Transverse colon (tissue), 4 donors: ENCODE measurements around the gene P2RX2. TPM values are rescaled to one million over a fixed set of nuclear protein-coding genes. Genes with fewer than 3 reads are reported as not detected.

Experiments
- DNase-seq: peaks from one replicate; pipeline ENCODE4 v3.0.0-alpha.2; 2019
- H3K27ac ChIP-seq, 4 donors: fragments of 200-600 bp; sonication (generic); 2 replicates each; pipeline ENCODE4 v1.5.1; 2016 to 2018; ENCODE audit warnings: inconsistent platforms in 4 of 4
- H3K27me3 ChIP-seq: fragments of 200-600 bp; sonication (generic); 2 replicates; pipeline ENCODE4 v1.5.1; 2017; ENCODE audit warnings: inconsistent platforms
- H3K36me3 ChIP-seq, 4 donors: fragments of 200-600 bp; sonication (generic); 2 replicates each; pipeline ENCODE4 v1.5.1; 2017 to 2019; ENCODE audit warnings: inconsistent platforms in 4 of 4
- H3K4me1 ChIP-seq, 4 donors: fragments of 200-600 bp; sonication (generic); 2 replicates each; pipeline ENCODE4 v1.5.1; 2017 to 2020; ENCODE audit warnings: inconsistent platforms in 4 of 4
- H3K4me3 ChIP-seq, 4 donors: fragments of 200-600 bp; sonication (generic); 1 replicate in 1 of 4; 2 replicates in 3 of 4; pipeline versions ENCODE4 v1.5.1 to v1.6.1; 2017 to 2019; ENCODE audit warnings: inconsistent platforms in 4 of 4
- H3K9me3 ChIP-seq, 2 donors: fragments of 200-600 bp; sonication (generic); 2 replicates each; pipeline ENCODE4 v1.5.1; 2017 to 2019; ENCODE audit warnings: inconsistent platforms in 2 of 2
- CTCF ChIP-seq, 5 experiments: fragments of 200-600 bp in 3 of 5; fragments of 450-650 bp in 2 of 5; sonication (generic) in 3 of 5; IDR thresholded peaks; 1 replicate in 2 of 5; 2 replicates in 3 of 5; pipeline ENCODE4 v1.5.1; 2016 to 2017; ENCODE audit warnings: antibody characterized with exemption in 5 of 5, inconsistent platforms in 3 of 5, mild to moderate bottlenecking in 2 of 5, moderate library complexity in 1 of 5
- EP300 ChIP-seq: sonication (generic); formaldehyde crosslinking; IDR thresholded peaks from one replicate; pipeline ENCODE4 v1.6.1; 2017; ENCODE audit warnings: antibody characterized with exemption, low read depth
- POLR2A ChIP-seq: fragments of 450-650 bp; IDR thresholded peaks from one replicate; pipeline ENCODE4 v1.6.1; 2016; ENCODE audit warnings: antibody characterized with exemption, mild to moderate bottlenecking, moderate library complexity
- POLR2AphosphoS5 ChIP-seq, 3 donors: sonication (generic); formaldehyde crosslinking; IDR thresholded peaks; one replicate each; pipeline ENCODE4 v1.6.1; 2016; ENCODE audit warnings: antibody characterized with exemption in 3 of 3
- WGBS, 2 donors: methylation state at CpG; one replicate each; pipeline ENCODE4 v1.1.5; 2018; ENCODE audit warnings: low coverage in 1 of 2; 5-methylcytosine and 5-hydroxymethylcytosine counted together
- in situ Hi-C, 4 donors: fragments of 200-750 bp; cut with MboI; loops; one replicate each; pipeline versions ENCODE4 v1.15.0 to v1.15.1; 2017; ENCODE audit warnings: low sequenced_read_pairs in 3 of 4, low pct_ligation_motif_present in 1 of 4, low pct_unique_long_range_greater_than_20kb in 1 of 4
- intact Hi-C: fragments of 100-400 bp; cut with DNase I; formaldehyde crosslinking; loops from one replicate; pipeline ENCODE4 v1.15.1; 2023; ENCODE audit warnings: low total_unique reads
- total RNA-seq, 4 donors: library from RNA; depleted of rRNA; stranded (reverse); fragments of >200 nt; gene quantifications; one replicate each; pipeline ENCODE4 v1.1.0, GENCODE V29; 2016

P2RX2 gene
- total RNA-seq, 4 donors from 2014 or later, result 0.96 to 2.1 TPM; not detected in 2

- WGBS, 2 donors, result 67 to 78% methylated on average over 1 to 9 of the region's 9 CpGs
- Histone ChIP-seq H3K27ac (no peak overlapping the region), H3K9me3 (no peaks in the 10 kb centered on the region), H3K36me3 (peaks cover 0 to 35% (median 9%) of the 10 kb centered on the region in 4 donors), H3K4me3 (no peak overlapping the region), H3K27me3 (no peaks in the 10 kb centered on the region), H3K4me1 (peaks cover 0 to 9% (median 2%) of the 10 kb centered on the region in 4 donors)
- in situ Hi-C loops (no loop called here), intact Hi-C loops (no loop called here)
- no peak for DNase-seq
- no peak for TF ChIP-seq EP300
- TF ChIP-seq POLR2AphosphoS5 (IDR thresholded peaks at IDR 0.05), result no peak
- TF ChIP-seq CTCF (IDR thresholded peaks at IDR 0.05), result no peak
- no peak for TF ChIP-seq POLR2A
Observed at GRCh38 chr12:132651444-132652100, 33.0 kb downstream of the P2RX2 start.

- DNase-seq, result no peak
- 90 to 91% methylated on average over 7 of the region's 7 CpGs for WGBS, 2 donors
- TF ChIP-seq EP300, result no peak
- TF ChIP-seq POLR2A, result no peak
- TF ChIP-seq POLR2AphosphoS5 (IDR thresholded peaks at IDR 0.05), result no peak
- TF ChIP-seq CTCF (IDR thresholded peaks at IDR 0.05), result no peak
- intact Hi-C loops (no loop called here), in situ Hi-C loops (no loop called here)
- peaks cover 0 to 27% (median 13%) of the 10 kb centered on the region in 4 donors for H3K36me3 ChIP-seq
- H3K27me3 ChIP-seq, result no peaks in the 10 kb centered on the region
- H3K4me1 ChIP-seq, result peaks cover 0 to 9% (median 2%) of the 10 kb centered on the region in 4 donors
- H3K4me3 ChIP-seq, result no peak overlapping the region
- H3K27ac ChIP-seq, result no peak overlapping the region
- H3K9me3 ChIP-seq, result no peaks in the 10 kb centered on the region
Observed at GRCh38 chr12:132653567-132654290, 35.2 kb downstream of the P2RX2 start.

- 90% methylated on average over 12 of the region's 12 CpGs; no CpG with 5 or more reads in 1 of the 2 donors for WGBS, 2 donors
- DNase-seq, result no peak
Observed at GRCh38 chr12:132657004-132657727, 38.6 kb downstream of the P2RX2 start.

More at GRCh38 chr12:132657004-132657727, 38.6 kb downstream of the P2RX2 start:
- in situ Hi-C loops (no loop called here), intact Hi-C loops (no loop called here)
- Histone ChIP-seq H3K4me1 (no peaks in the 10 kb centered on the region), H3K27ac (no peak overlapping the region), H3K36me3 (peaks cover 0 to 45% (median 22%) of the 10 kb centered on the region in 4 donors), H3K4me3 (no peak overlapping the region), H3K27me3 (no peaks in the 10 kb centered on the region), H3K9me3 (no peaks in the 10 kb centered on the region)
- TF ChIP-seq POLR2A, result no peak
- no peak for TF ChIP-seq EP300
- TF ChIP-seq CTCF (IDR thresholded peaks at IDR 0.05), result no peak
- no peak for TF ChIP-seq POLR2AphosphoS5 (IDR thresholded peaks at IDR 0.05)
